Mammary epithelial cell (primary cell): Measurements from ENCODE around the gene ANKS6.

Source experiments
- CTCF ChIP-seq, 2 donors: IDR thresholded peaks in 1 of 2; conservative IDR thresholded peaks in 1 of 2; 2 replicates each; pipeline ENCODE4 v1.5.1; 2011 to 2012; ENCODE audit warnings: inconsistent platforms in 2 of 2, low read length in 2 of 2, mild to moderate bottlenecking in 2 of 2, control low read depth in 1 of 2, low read depth in 1 of 2; ENCODE audit not compliant: insufficient read depth in 1 of 2; ENCODE audit errors: extremely low read depth in 1 of 2
- EZH2 ChIP-seq: IDR thresholded peaks from 2 replicates; pipeline ENCODE4 v1.6.1; 2012; ENCODE audit warnings: low read length, inconsistent platforms, borderline replicate concordance

- TF ChIP-seq EZH2 (no peak), CTCF (conservative IDR thresholded peaks at IDR 0.05 in 1 of 2, IDR thresholded peaks at IDR 0.05 in 1 of 2; ENCODE audit: extremely low read depth in 1 of 2, insufficient read depth in 1 of 2, low read depth in 1 of 2, low read length in 2 of 2) (no peak)
These were observed 104.0 kb downstream of the ANKS6 start for GRCh38 chr9:98692392-98692791.
